K562 (cell line): ENCODE measurements around the gene SYPL2. TPM values are rescaled to one million over a fixed set of nuclear protein-coding genes. Genes with fewer than 3 reads are reported as not detected.

Source experiments
- OTX1 ChIP-seq: fragments of 450-650 bp; formaldehyde crosslinking; IDR thresholded peaks from 2 replicates; pipeline ENCODE4 v1.4.0; 2022; ENCODE audit warnings: mild to moderate bottlenecking
- TAL1 ChIP-seq: fragments of 450-650 bp; IDR thresholded peaks from 2 replicates; pipeline ENCODE4 v1.6.1; 2016; ENCODE audit warnings: mild to moderate bottlenecking
- TCF7 ChIP-seq: sonication (generic); IDR thresholded peaks from 2 replicates; pipeline ENCODE4 v1.6.1; 2016; ENCODE audit warnings: antibody characterized with exemption, borderline replicate concordance
- ZNF407 ChIP-seq: fragments of 450-650 bp; IDR thresholded peaks from 2 replicates; pipeline ENCODE4 v1.6.1; 2016; ENCODE audit warnings: low read depth
- ZNF644 ChIP-seq: fragments of 200-800 bp; sonication (Bioruptor generic); IDR thresholded peaks from 2 replicates; pipeline ENCODE4 v1.6.1; 2016; ENCODE audit warnings: low read depth, missing genetic modification characterization, missing compliant biosample characterization
- ZZZ3 ChIP-seq: fragments of 450-650 bp; IDR thresholded peaks from 2 replicates; pipeline ENCODE4 v1.6.1; 2016; ENCODE audit warnings: antibody characterized with exemption, mild to moderate bottlenecking, moderate library complexity
- polyA plus RNA-seq, 8 experiments: library from polyadenylated mRNA; depleted of rRNA in 4 of 8; stranded (reverse) in 5 of 8; unstranded in 3 of 8; fragments of >200 nt; fragmentation: Nextera tagmentation in 2 of 8; fragmentation: Illumina TruSeq in 1 of 8; extraction: Ambion mirVana in 2 of 8; extraction: Trizol in 1 of 8; gene quantifications; 2 replicates each; pipeline versions ENCODE4 v1.2.1 to v1.2.3, GENCODE V29; 2011 to 2014; ENCODE audit warnings: inconsistent platforms in 1 of 8, missing spikeins in 1 of 8
- total RNA-seq, 7 experiments: library from RNA; depleted of rRNA in 6 of 7; stranded (reverse); fragments of >200 nt in 6 of 7; fragmentation: Illumina TruSeq in 2 of 7; extraction: Trizol in 2 of 7; gene quantifications; 2 replicates each; pipeline versions ENCODE4 v1.2.1 to v1.2.3, GENCODE V29; 2011 to 2021; ENCODE audit warnings: low replicate concordance in 1 of 7

The SYPL2 gene
- total and polyA plus RNA-seq, 9 of the 15 experiments (the other 6 are each of a cell fraction or from before 2014, with no cell fraction given): 0.03 to 0.20 (median 0.07) TPM; not detected in 2

DNA sequence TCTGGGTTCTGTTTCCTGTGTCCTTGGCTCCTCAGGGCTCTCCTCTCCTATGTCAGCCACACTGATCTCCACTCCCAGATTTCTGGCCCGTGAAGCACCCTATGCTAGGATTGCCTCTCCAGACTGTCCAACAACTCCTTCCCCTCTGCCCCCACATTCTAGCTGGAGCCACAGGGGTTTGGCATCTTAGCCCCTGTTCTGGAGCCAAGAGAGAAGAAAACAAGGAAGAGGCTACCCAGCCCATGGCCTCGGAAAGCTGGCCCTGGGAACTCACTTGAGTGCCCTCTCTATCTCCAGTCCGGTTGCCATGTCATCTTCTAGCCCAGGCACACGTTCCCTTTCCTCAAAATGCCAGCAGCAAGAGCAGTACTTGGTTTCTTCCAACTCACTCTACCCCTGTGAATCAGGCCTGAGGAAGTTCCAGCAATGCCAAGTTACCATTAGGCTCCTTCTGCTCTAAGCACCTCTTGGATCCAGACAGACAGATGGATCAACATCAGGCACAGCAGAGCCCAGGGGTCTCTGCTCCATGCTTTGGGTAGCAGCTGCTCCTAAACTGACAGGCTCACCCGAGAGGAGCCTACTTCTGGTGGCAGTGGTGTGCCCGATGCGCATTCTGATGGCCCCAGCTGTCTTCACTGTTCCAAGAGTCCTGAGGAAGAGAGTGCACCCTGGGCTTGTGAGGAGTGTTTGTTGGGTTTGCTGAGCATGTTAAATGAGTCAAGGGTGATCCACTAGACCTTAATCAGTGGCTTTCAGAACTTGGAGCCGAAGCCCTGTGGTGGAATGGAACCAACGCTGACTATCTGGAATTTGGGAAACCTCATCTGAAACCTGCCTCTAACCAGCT lies 61.7 kb downstream of the SYPL2 start (continued):
- TF ChIP-seq ZNF407 (no peak), TAL1 (no peak), ZNF644 (tag) (no peak), TCF7 (no peak), OTX1 (CRISPR knock-in tag) (no peak), ZZZ3 (no peak)
